ENCODE data around the gene GARS1. TPM values are rescaled to one million over a fixed set of nuclear protein-coding genes. Genes with fewer than 3 reads are reported as not detected.

GARS1 gene, protein sequence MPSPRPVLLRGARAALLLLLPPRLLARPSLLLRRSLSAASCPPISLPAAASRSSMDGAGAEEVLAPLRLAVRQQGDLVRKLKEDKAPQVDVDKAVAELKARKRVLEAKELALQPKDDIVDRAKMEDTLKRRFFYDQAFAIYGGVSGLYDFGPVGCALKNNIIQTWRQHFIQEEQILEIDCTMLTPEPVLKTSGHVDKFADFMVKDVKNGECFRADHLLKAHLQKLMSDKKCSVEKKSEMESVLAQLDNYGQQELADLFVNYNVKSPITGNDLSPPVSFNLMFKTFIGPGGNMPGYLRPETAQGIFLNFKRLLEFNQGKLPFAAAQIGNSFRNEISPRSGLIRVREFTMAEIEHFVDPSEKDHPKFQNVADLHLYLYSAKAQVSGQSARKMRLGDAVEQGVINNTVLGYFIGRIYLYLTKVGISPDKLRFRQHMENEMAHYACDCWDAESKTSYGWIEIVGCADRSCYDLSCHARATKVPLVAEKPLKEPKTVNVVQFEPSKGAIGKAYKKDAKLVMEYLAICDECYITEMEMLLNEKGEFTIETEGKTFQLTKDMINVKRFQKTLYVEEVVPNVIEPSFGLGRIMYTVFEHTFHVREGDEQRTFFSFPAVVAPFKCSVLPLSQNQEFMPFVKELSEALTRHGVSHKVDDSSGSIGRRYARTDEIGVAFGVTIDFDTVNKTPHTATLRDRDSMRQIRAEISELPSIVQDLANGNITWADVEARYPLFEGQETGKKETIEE
- 79.1 TPM for polyA plus RNA-seq

DNA sequence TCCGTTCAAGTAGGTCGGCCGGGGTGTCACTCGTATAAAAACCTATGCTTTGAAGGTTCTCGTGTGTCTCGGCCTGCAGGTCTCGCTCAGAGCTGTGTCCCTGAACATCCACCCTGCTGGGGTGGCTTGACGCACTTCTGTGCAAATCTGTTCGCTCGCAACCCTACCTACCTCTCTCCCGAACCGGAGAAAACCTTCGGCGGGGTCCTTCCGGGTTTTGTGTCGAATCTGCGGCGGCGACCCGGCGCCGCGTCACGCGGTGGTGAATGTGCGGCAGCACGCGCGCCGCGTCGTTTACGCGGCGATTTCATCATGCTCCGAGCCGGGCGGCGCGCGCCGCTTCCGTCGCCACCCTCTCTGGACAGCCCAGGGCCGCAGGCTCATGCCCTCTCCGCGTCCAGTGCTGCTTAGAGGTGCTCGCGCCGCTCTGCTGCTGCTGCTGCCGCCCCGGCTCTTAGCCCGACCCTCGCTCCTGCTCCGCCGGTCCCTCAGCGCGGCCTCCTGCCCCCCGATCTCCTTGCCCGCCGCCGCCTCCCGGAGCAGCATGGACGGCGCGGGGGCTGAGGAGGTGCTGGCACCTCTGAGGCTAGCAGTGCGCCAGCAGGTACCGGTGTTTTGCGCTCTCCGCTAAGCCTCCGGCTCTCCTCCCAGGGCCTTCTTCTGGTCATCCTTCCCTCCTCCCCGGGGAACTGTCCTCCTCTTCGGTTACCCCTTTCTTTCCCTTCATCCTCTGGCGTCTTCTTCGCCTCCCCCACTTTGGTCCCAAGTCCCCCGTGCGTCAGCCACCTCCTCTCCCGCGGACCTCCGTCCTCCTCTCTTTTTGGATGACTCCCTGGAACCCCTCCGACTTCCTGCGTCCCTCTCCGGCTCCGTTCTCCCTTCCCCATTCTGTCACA lies at the start of gene GARS1:
TSS of gene GARS1 (plus strand) at position 339 of the 896 bp plus-strand sequence. CDS start at position 383, 44 bp downstream.
- Mint-ChIP-seq H3K27me3 (no peaks in the 10 kb centered on the region), H3K36me3 (peaks cover 2% of the 10 kb centered on the region), H3K27ac (peak within 1 kb of the TSS; percentile 98 to 99 (median 98)), H3K4me3 (peak within 1 kb of the TSS; percentile 95 to 98 (median 98)), H3K4me1 (peaks cover 32 to 47% (median 44%) of the 10 kb centered on the region in 3 donors), H3K9me3 (no peaks in the 10 kb centered on the region)

DNA sequence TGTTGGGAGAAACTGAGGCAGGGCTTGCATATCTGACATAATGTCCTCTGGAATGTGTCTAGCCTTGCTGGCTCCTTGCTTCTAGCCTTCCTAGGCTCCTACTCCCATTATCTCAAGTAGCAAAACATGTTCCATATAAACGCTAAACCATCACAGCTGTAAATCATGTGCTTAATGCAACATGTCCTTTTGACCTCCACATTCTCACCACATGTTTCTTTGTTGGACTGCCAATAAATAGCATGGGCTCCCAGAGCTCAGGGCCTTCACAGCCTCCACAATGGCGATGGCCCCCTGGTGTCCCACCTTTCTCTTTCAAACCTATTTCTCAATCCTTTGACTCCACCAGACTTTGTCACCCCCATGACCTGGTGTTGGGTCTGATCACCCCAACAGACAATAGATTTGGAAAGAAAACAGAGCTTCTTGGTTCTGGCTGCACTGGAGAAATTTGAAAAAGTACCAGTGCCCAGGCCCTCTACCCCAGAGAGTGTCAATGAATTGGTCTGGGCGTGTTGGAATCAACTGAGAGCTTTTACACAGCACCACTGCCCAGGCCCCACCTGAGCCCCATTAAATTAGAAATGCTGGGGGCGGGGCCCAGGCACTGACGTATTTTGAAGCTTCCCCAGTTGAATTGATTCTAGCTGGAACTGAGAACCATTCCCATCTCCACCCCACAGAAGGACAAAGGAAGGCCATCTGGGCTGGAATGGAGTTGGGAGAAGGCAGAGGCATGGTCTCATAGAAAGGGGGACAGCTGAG lies 48.7 kb upstream of the GARS1 start:
- peaks cover 0 to 2% (median 2%) of the 10 kb centered on the region in 3 donors for H3K4me1 Mint-ChIP-seq
- H3K27me3 Mint-ChIP-seq: no peaks in the 10 kb centered on the region
- H3K9me3 Mint-ChIP-seq: peaks cover 0 to 2% (median 0%) of the 10 kb centered on the region in 3 donors
- H3K4me3 Mint-ChIP-seq: no peak overlapping the region
- no peak overlapping the region for H3K27ac Mint-ChIP-seq
- peaks cover 9% of the 10 kb centered on the region for H3K36me3 Mint-ChIP-seq

DNA sequence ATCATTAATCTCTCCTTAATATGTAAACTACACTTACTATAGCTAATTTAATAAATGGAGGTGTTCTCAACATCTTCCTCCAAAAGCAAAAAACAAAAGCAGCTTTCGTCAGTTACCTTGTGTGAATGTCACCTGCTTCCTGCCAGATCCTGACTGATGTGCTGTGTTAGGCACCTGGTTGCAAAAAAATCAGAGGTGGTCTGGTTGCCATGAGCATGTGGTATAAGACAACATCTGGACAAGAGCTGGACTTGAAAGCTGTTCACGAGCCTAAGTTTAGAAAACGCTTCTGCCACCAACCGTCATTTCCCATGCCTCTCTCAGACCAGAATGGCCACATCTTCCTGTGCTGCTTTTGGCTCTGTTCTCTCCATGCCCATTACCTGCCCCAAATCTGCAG lies 48.1 kb upstream of the GARS1 start:
- Mint-ChIP-seq H3K27ac (no peak overlapping the region), H3K9me3 (peaks cover 0 to 2% (median 0%) of the 10 kb centered on the region in 3 donors), H3K36me3 (peaks cover 9% of the 10 kb centered on the region), H3K27me3 (no peaks in the 10 kb centered on the region), H3K4me3 (no peak overlapping the region), H3K4me1 (peaks cover 0 to 5% (median 5%) of the 10 kb centered on the region in 3 donors)

DNA sequence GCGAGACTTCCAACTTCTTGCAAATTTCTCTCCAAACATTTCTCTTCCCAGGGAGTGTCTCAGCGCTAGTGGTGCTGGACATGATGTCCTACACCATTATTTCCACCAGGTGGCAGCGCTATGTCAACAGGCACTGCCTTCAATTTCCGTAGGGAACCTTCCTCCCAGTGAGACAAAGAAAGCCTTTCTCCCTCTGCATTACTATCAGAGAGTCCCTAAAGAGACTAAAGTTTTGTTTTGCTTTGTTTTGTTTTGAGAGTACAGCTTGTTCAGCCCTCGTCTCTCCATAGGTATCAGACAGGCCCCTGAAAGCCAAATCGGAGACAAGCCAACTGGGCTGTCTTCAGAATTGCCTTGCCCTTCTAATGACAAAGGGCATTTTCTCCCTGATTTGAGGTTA lies 45.8 kb upstream of the GARS1 start:
- Mint-ChIP-seq H3K9me3 (no peaks in the 10 kb centered on the region), H3K4me3 (no peak overlapping the region), H3K27me3 (no peaks in the 10 kb centered on the region), H3K36me3 (peaks cover 9% of the 10 kb centered on the region), H3K27ac (no peak overlapping the region), H3K4me1 (peaks cover 0 to 5% (median 5%) of the 10 kb centered on the region in 3 donors)

DNA sequence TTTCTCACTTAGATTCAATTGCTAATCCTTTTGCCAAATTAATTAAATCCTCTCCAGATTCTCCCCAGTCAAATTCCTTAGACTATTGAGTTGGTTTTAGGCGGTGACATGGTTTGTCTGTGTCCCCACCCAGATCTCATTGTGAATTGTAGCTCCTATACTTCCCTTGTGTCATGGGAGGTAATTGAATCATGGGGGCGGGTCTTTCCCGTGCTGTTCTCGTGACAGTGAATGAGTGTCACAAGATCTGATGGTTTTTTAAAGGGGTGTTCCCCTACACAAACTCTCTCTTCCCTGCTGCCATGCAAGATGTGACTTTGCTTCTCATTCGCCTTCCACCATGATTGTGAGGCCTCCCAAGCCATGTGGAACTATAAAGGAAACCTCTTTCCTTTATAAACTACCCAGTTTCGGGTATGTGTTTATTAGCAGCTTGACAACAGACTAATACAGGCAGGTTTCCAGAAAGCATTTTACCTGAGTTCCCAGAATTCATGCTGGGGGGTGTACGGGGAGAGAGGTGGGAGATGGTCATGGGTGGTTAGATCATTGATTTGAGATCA lies 44.7 kb upstream of the GARS1 start:
- no peaks in the 10 kb centered on the region for H3K9me3 Mint-ChIP-seq
- H3K4me3 Mint-ChIP-seq: no peak overlapping the region
- H3K36me3 Mint-ChIP-seq: peaks cover 2% of the 10 kb centered on the region
- no peaks in the 10 kb centered on the region for H3K27me3 Mint-ChIP-seq
- H3K27ac Mint-ChIP-seq: peak overlapping the region in 1 of 3 donors; percentile 25
- peaks cover 0 to 5% (median 5%) of the 10 kb centered on the region in 3 donors for H3K4me1 Mint-ChIP-seq

DNA sequence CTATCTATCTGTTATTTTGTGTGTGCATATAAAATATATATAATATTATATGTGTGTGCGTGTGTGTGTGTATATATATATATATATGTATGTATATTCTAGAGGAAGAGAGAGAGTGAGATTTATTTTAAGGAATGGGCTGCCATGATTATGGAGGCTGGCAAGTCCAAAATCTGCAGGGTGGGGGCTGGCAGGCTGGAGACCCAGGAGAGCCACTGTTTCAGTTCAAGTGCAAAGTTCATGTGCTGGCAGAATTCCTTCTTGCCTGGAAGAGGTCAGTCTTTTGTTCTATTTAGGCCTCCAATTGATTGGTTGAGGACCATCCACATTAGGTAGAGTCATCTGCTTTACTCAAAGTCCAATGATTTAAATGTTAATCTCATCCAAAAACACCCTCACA lies 42.3 kb upstream of the GARS1 start:
- Mint-ChIP-seq H3K27ac (peak overlapping the region in 1 of 3 donors; percentile 4), H3K27me3 (no peaks in the 10 kb centered on the region)

DNA sequence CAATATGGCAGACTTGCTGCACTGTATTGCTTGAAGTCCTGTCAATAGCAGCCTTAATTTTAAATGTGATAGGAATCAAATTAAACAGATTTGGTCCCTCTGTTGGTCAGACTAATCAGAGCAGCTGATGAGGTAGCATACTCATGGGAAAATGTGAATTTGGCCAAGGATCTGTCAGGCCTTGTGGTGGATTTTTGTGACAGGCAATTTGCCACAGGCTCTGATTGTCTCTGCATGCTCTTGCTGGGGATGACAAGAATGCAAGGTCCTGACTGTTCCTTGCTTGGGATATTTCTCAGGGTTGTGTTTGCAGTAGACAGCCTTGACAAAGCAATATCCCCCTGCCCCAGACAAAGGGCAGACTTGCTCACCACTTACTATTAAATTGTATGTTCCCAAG lies 41.5 kb upstream of the GARS1 start:
- Mint-ChIP-seq H3K27ac (no peak overlapping the region), H3K9me3 (no peaks in the 10 kb centered on the region), H3K36me3 (no peaks in the 10 kb centered on the region), H3K27me3 (no peaks in the 10 kb centered on the region), H3K4me1 (peaks cover 0 to 5% (median 4%) of the 10 kb centered on the region in 3 donors), H3K4me3 (no peak overlapping the region)

More for the DNA sequence above, 42.3 kb upstream of the GARS1 start:
- Mint-ChIP-seq H3K4me3 (no peak overlapping the region), H3K36me3 (no peaks in the 10 kb centered on the region), H3K4me1 (peaks cover 0 to 5% (median 4%) of the 10 kb centered on the region in 3 donors), H3K9me3 (no peaks in the 10 kb centered on the region)

DNA sequence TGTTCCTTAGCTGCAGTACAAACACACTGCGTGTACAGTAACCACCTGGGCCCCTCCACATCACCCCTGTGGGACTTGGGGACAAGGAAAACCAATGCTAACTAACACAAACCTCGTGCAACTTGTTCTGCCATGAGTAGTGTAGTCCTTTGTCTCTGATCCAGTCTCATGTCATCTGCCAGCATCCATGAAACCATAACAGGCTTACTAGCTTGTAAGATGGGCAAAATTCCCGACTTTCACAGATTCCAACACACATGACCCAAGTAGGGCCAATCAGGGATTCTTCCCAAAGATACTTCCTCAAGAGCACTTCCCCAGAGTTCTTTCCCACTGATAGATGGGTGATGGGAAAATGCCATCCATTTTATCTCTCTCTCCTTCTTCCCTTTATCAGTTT lies 41.1 kb upstream of the GARS1 start:
- Mint-ChIP-seq H3K4me3 (no peak overlapping the region), H3K27ac (no peak overlapping the region), H3K4me1 (peaks cover 0 to 5% (median 4%) of the 10 kb centered on the region in 3 donors), H3K27me3 (no peaks in the 10 kb centered on the region), H3K9me3 (no peaks in the 10 kb centered on the region), H3K36me3 (no peaks in the 10 kb centered on the region)

DNA sequence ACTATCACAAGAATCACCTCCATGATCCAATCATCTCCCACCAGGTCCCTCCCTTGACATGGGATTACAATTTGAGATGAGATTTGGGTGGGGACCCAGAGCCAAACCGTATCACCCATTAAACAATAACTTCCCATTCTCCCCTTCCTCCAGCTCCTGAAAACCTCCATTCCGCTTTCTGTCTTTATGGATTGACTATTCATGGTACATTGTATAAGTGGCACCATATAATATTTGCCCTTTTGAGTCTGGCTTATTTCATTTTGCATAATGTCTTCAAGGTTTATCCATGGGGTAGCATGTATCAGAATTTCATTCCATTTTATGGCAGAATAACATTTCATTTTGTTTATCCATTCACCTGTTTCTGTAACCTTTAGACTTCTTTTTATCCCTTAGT lies 39.2 kb upstream of the GARS1 start:
- no peaks in the 10 kb centered on the region for H3K36me3 Mint-ChIP-seq
- H3K27ac Mint-ChIP-seq: no peak overlapping the region
- H3K27me3 Mint-ChIP-seq: no peaks in the 10 kb centered on the region

DNA sequence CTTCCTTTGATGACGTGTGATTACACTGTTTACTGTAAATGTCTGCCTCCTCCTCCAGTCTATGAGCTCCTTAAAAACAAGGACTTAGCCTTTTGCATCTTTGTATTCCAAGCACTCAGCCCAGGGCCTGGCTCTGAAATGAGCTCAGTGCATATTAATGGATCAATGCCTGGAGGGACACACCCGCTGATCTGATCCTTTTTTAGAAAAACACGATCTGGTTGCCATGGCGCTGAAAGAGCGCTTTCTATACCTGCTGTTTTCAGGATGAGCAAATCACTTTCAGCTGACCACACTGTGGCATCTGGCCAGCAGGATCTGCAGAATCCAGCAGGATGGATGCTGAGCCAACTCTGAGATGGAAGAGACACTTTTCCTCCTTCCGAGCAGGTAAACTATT lies 37.8 kb upstream of the GARS1 start:
- no peak overlapping the region for H3K4me3 Mint-ChIP-seq
- no peak overlapping the region for H3K27ac Mint-ChIP-seq
- no peaks in the 10 kb centered on the region for H3K36me3 Mint-ChIP-seq

More for the DNA sequence above, 39.2 kb upstream of the GARS1 start:
- H3K4me1 Mint-ChIP-seq: peaks cover 0 to 5% (median 4%) of the 10 kb centered on the region in 3 donors
- no peak overlapping the region for H3K4me3 Mint-ChIP-seq
- no peaks in the 10 kb centered on the region for H3K9me3 Mint-ChIP-seq

DNA sequence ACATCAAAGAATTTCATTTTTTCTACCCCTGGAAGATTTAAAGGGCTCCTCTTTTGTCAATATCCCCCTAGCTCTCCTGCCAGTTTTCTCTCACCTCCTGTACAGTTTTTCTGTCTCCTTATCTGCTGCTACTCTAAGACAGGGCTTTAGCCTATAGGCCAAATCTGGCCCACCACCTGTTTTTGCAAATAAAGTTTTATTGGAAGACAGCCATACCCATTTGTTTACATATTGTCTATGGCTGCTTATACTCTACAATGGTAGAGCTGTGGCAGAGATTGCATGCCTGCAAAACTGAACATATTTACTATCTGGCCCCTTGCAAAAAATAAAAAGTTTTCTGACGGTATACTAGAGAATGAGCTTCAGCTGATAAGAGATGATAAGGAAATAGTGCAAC lies 37.4 kb upstream of the GARS1 start:
- no peaks in the 10 kb centered on the region for H3K9me3 Mint-ChIP-seq
- peaks cover under 1% of the 10 kb centered on the region for H3K36me3 Mint-ChIP-seq
- H3K27me3 Mint-ChIP-seq: no peaks in the 10 kb centered on the region
- no peak overlapping the region for H3K27ac Mint-ChIP-seq
- H3K4me3 Mint-ChIP-seq: no peak overlapping the region
- H3K4me1 Mint-ChIP-seq: no peaks in the 10 kb centered on the region

More for the DNA sequence above, 37.8 kb upstream of the GARS1 start:
- Mint-ChIP-seq H3K9me3 (no peaks in the 10 kb centered on the region), H3K4me1 (no peaks in the 10 kb centered on the region), H3K27me3 (no peaks in the 10 kb centered on the region)

DNA sequence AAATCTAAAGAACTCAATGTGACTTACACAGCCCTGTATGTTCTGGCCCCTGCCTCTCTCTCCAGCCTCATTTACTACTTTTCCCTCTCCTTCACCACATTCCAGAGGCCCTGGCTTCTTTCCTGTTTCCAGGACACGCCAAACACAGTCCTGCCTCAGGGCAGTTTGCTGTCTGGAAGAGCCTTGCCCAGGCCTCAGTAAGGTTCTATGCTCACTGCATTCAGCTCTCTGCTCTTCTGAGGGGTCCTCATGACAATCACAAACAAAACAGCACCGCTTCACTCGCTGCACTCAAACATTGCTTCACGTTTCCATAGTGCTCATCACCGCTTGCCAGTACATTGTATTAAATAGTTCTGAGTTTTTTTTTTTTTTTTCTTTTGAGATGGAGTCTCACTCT lies 35.1 kb upstream of the GARS1 start:
- Mint-ChIP-seq H3K4me3 (no peak overlapping the region), H3K27ac (no peak overlapping the region), H3K27me3 (no peaks in the 10 kb centered on the region), H3K9me3 (no peaks in the 10 kb centered on the region), H3K4me1 (no peaks in the 10 kb centered on the region), H3K36me3 (peaks cover 1% of the 10 kb centered on the region)

DNA sequence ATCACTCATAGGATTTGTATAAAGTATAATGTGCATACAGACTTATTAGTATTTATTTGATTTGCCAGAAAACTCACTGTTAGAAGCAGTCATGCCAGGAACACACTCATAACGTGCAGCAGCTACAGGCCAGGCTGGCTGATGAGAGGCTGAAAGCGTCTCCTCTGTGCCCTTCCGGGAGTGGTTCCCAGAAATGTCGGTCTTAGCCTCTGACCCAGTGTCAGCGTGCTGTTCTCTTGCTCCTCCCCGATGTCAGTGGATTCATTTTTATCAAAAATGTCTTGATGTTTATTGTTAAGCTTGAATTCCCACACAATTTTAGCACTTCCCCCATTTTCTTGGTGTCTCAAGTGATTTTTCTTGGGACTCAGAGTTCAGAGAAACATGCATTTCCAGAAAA lies 33.3 kb upstream of the GARS1 start:
- H3K27ac Mint-ChIP-seq: no peak overlapping the region
- peaks cover 1% of the 10 kb centered on the region for H3K36me3 Mint-ChIP-seq
- H3K4me3 Mint-ChIP-seq: no peak overlapping the region
- no peaks in the 10 kb centered on the region for H3K4me1 Mint-ChIP-seq
- no peaks in the 10 kb centered on the region for H3K9me3 Mint-ChIP-seq
- H3K27me3 Mint-ChIP-seq: no peaks in the 10 kb centered on the region

DNA sequence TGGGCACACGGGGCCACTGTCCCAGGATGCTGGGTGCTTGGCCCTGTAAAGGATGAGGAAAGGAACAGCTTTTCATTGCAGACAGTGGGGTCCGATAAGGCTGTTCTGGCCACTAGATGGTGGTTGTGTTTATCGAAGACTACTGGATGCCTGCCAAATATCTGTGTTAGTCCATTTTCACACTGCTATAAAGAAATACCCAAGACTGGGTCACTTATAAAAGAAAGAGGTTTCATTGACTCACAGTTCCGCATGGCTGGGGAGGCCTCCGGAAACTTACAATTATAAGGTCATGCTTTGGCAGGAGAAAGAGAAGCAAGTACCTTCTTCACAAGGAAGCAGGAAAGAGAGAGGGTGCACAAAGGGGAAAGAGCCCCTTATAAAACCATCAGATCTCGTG lies 32.2 kb upstream of the GARS1 start:
- Mint-ChIP-seq H3K27ac (no peak overlapping the region), H3K27me3 (no peaks in the 10 kb centered on the region), H3K4me1 (no peaks in the 10 kb centered on the region), H3K4me3 (no peak overlapping the region), H3K36me3 (peaks cover 1% of the 10 kb centered on the region), H3K9me3 (no peaks in the 10 kb centered on the region)

Measured in IgD-negative memory B cell (primary cell).